ENCODE data around the gene NAV2. TPM values are rescaled to one million over a fixed set of nuclear protein-coding genes. Genes with fewer than 3 reads are reported as not detected.

NAV2 gene
- total RNA-seq, 1 experiment from 2014 or later: 2.1 TPM

- no peak overlapping the region for H3K9ac ChIP-seq (ENCODE audit: low read length)
- H2AFZ ChIP-seq (ENCODE audit: low read depth, low read length, poor library complexity, severe bottlenecking): no peak overlapping the region
- DNase-seq (ENCODE audit: low read depth, low spot score) (no peak), ATAC-seq (no peak)
- BruUV-seq (replicated peaks): no TSS peak
- no peak for TF ChIP-seq CEBPB (IDR thresholded peaks at IDR 0.05; ENCODE audit: low read depth)
- no peak for TF ChIP-seq ZFX (IDR thresholded peaks at IDR 0.05)
- TF ChIP-seq FOSL1 (IDR thresholded peaks at IDR 0.05; ENCODE audit: low read depth): no peak
- no peak for TF ChIP-seq CBX3 (IDR thresholded peaks at IDR 0.05; ENCODE audit: low read depth)
- no peak for TF ChIP-seq ELF1 (IDR thresholded peaks at IDR 0.05; ENCODE audit: borderline replicate concordance, low read depth)
- TF ChIP-seq, protein P1, sequence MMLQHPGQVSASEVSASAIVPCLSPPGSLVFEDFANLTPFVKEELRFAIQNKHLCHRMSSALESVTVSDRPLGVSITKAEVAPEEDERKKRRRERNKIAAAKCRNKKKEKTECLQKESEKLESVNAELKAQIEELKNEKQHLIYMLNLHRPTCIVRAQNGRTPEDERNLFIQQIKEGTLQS (IDR thresholded peaks at IDR 0.05): no peak
- no peak for TF ChIP-seq EZH2phosphoT487 (IDR thresholded peaks at IDR 0.05; ENCODE audit: borderline replicate concordance)
- no peak for TF ChIP-seq POLR2AphosphoS5 (IDR thresholded peaks at IDR 0.05; ENCODE audit: low read depth, low read length)
- TF ChIP-seq, protein P2, sequence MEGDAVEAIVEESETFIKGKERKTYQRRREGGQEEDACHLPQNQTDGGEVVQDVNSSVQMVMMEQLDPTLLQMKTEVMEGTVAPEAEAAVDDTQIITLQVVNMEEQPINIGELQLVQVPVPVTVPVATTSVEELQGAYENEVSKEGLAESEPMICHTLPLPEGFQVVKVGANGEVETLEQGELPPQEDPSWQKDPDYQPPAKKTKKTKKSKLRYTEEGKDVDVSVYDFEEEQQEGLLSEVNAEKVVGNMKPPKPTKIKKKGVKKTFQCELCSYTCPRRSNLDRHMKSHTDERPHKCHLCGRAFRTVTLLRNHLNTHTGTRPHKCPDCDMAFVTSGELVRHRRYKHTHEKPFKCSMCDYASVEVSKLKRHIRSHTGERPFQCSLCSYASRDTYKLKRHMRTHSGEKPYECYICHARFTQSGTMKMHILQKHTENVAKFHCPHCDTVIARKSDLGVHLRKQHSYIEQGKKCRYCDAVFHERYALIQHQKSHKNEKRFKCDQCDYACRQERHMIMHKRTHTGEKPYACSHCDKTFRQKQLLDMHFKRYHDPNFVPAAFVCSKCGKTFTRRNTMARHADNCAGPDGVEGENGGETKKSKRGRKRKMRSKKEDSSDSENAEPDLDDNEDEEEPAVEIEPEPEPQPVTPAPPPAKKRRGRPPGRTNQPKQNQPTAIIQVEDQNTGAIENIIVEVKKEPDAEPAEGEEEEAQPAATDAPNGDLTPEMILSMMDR (IDR thresholded peaks at IDR 0.05 in 2 of 3, conservative IDR thresholded peaks at IDR 0.05 in 1 of 3; ENCODE audit: borderline replicate concordance in 1 of 3, insufficient read depth in 1 of 3, low read depth in 2 of 3, low read length in 2 of 3): no peak
- no peak for TF ChIP-seq EZH2 (IDR thresholded peaks at IDR 0.05)
- TF ChIP-seq REST (IDR thresholded peaks at IDR 0.05; ENCODE audit: low read depth): no peak
- TF ChIP-seq, protein P3, sequence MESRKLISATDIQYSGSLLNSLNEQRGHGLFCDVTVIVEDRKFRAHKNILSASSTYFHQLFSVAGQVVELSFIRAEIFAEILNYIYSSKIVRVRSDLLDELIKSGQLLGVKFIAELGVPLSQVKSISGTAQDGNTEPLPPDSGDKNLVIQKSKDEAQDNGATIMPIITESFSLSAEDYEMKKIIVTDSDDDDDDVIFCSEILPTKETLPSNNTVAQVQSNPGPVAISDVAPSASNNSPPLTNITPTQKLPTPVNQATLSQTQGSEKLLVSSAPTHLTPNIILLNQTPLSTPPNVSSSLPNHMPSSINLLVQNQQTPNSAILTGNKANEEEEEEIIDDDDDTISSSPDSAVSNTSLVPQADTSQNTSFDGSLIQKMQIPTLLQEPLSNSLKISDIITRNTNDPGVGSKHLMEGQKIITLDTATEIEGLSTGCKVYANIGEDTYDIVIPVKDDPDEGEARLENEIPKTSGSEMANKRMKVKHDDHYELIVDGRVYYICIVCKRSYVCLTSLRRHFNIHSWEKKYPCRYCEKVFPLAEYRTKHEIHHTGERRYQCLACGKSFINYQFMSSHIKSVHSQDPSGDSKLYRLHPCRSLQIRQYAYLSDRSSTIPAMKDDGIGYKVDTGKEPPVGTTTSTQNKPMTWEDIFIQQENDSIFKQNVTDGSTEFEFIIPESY (IDR thresholded peaks at IDR 0.05; ENCODE audit: extremely low read depth, insufficient replicate concordance, low read length): no peak
- TF ChIP-seq MAX (IDR thresholded peaks at IDR 0.05): no peak
- no peaks in the 10 kb centered on the region for H3K4me1 ChIP-seq (ENCODE audit: control insufficient read depth in 1 of 2, insufficient read depth in 2 of 2, low read length in 2 of 2)
- no peak overlapping the region for H3K27ac ChIP-seq (ENCODE audit: low read depth, low read length)
- no peaks in the 10 kb centered on the region for H4K20me1 ChIP-seq (ENCODE audit: insufficient read depth)
- no peaks in the 10 kb centered on the region for H3K36me3 ChIP-seq (ENCODE audit: control insufficient read depth in 1 of 2, insufficient read depth in 2 of 2, low read length in 2 of 2)
- ChIA-PET RAD21 (ENCODE audit: low non-redundant PET in 1 of 2, low total read pairs in 2 of 2, uncharacterized antibody in 2 of 2, unreplicated experiment in 2 of 2) (no interaction called here), CTCF (no interaction called here), POLR2A (no interaction called here)
- no peak overlapping the region for H3K4me3 ChIP-seq (replicated peaks in 1 of 2; ENCODE audit: low read depth in 1 of 2, low read length in 2 of 2)
- H3K9me3 ChIP-seq (ENCODE audit: control insufficient read depth in 1 of 2, insufficient read depth in 1 of 2, low read depth in 1 of 2, low read length in 2 of 2): no peaks in the 10 kb centered on the region
- no peaks in the 10 kb centered on the region for H3K9me2 ChIP-seq (ENCODE audit: insufficient read depth)
- intact Hi-C loops (cut with micrococcal nuclease): no loop called here
- peaks cover 29% of the 10 kb centered on the region for H3K27me3 ChIP-seq (ENCODE audit: insufficient read depth, low read length)
- no peaks in the 10 kb centered on the region for H3K79me2 ChIP-seq (ENCODE audit: insufficient read depth, low read length)
- H3K4me2 ChIP-seq (ENCODE audit: low read length): no peak overlapping the region
Observed at GRCh38 chr11:20022363-20023081, 309.9 kb downstream of the NAV2 start.

Data from HCT116 (cell line).